Measurements from ENCODE around the gene CHRNB1. TPM values are rescaled to one million over a fixed set of nuclear protein-coding genes. Genes with fewer than 3 reads are reported as not detected.
A peak's percentile ranks its signal among the peaks of the same experiment; 100 is the strongest.
"Not testable (repeated sequence)": the region's sequence is repeated elsewhere in the genome, so short reads cannot be mapped to it uniquely, and the experiment has no call there.

CHRNB1 gene
- total RNA-seq, 1 donor from 2014 or later = 7.2 TPM

GRCh38 chr17:7460850-7461660 lies 16.2 kb downstream of the CHRNB1 start:
- Mint-ChIP-seq H3K27ac (no peak overlapping the region), H3K9me3 (no peaks in the 10 kb centered on the region), H3K27me3 (no peaks in the 10 kb centered on the region), H3K4me3 (no peak overlapping the region), H3K36me3 (ENCODE audit: low read depth) (peaks cover 25% of the 10 kb centered on the region), H3K4me1 (peaks cover 10% of the 10 kb centered on the region)
- no peak for DNase-seq
- intact Hi-C loops (cut with micrococcal nuclease) = no loop called here

DNA sequence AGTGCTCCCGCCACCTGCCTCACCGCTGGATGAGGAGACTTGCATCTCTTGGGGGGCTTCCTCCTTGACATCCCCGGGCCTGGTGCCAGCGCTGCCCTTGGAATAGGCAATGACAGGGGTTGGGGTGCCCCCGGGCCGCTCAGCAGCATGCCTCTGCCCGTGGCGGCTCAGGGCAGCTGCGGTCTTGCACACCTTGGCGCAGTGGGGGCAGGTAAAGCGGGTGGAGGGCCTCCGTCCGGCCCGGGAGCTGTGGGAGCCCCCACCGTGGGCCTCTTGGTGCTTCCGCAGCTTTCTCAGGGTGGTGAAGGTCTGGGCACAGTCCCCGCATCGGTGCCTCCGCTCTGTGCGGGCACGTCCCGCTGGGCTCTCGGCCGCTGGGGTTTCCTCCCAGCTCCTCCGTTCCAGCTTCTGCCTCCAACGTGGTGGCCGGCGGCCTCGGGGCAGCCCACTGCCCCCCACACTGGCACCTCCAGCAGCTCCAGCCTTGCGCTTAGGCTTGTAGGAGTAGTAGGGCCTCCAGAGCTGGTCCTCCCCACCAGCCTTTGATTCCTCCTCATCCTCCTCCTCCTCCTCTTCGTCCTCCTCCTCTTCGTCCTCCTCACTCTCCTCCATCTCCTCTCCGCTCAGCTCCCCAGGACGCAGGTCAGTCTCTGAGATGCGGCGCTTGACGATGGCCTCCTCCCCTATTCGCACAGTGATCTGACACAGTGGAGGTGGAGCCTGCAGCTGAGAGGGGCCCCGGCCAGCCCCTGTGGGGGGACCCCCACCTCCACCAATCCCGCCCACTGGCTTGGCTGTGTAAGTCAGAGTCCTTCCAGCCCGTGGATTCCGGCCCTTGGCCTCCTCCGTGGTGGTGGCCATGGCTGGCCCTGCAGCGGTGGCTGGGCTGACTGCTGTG lies 17.9 kb downstream of the CHRNB1 start:
- intact Hi-C loops (cut with micrococcal nuclease) = no loop called here
- no peak for DNase-seq
- H3K9me3 Mint-ChIP-seq = no peaks in the 10 kb centered on the region
- peaks cover 30% of the 10 kb centered on the region for H3K36me3 Mint-ChIP-seq (ENCODE audit: low read depth)
- no peak overlapping the region for H3K27ac Mint-ChIP-seq
- H3K27me3 Mint-ChIP-seq = no peaks in the 10 kb centered on the region
- peaks cover 2% of the 10 kb centered on the region for H3K4me1 Mint-ChIP-seq
- no peak overlapping the region for H3K4me3 Mint-ChIP-seq

DNA sequence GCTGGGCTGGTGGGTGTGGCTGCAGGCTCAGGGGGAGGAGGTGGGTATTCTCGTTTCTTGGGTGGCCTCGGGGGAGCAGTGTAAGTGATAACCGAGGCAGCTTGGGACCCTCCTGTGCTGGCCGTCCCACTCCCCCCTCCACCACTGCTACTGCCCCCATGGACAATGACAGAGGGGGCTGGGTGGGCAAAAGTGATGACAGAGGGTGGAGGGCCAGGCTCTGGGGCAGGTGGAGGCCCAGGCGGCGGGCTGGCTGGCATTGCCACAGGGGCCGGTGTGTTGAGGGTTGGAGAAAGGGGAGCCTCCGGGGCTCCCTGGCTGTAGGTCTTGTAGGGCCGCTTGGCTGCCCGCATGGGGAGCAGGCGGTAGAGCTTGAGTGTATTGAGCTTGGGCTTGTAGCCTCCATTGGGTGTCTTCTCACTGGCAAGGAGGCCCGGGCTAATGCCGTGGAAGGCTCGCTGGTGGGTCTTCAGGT lies 18.5 kb downstream of the CHRNB1 start:
- Mint-ChIP-seq H3K27ac (no peak overlapping the region), H3K4me3 (no peak overlapping the region), H3K36me3 (ENCODE audit: low read depth) (peaks cover 30% of the 10 kb centered on the region), H3K4me1 (peaks cover 2% of the 10 kb centered on the region), H3K27me3 (no peaks in the 10 kb centered on the region), H3K9me3 (no peaks in the 10 kb centered on the region)
- no peak for DNase-seq
- intact Hi-C loops (cut with micrococcal nuclease) = no loop called here

DNA sequence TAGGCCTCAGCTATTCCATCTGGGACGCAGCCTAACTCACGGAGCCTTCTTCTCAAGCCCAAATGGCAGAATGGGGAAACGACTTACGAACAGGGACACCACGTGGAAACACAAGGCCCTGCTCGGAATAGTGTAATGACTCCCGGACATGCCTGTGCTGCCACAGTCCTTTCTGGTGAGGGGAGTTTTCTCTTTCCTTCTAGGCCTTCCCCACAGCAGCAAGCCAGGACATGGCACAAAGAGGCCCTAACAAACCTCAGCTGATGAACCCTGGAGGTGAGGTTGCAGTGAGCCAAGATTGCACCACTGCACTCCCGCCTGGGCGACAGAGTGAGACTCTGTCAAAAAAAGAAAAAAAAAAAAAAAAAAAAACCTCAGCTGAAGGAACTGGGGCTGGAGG lies 19.2 kb downstream of the CHRNB1 start:
- H3K4me1 Mint-ChIP-seq = peaks cover 2% of the 10 kb centered on the region
- no peaks in the 10 kb centered on the region for H3K9me3 Mint-ChIP-seq
- H3K27ac Mint-ChIP-seq = no peak overlapping the region
- peaks cover 26% of the 10 kb centered on the region for H3K36me3 Mint-ChIP-seq (ENCODE audit: low read depth)
- intact Hi-C loops (cut with micrococcal nuclease) = no loop called here
- DNase-seq = no peak
- no peaks in the 10 kb centered on the region for H3K27me3 Mint-ChIP-seq
- H3K4me3 Mint-ChIP-seq = no peak overlapping the region

GRCh38 chr17:7465597-7466275 lies 20.9 kb downstream of the CHRNB1 start:
- peaks cover 14% of the 10 kb centered on the region for H3K36me3 Mint-ChIP-seq (ENCODE audit: low read depth)
- H3K4me1 Mint-ChIP-seq = no peaks in the 10 kb centered on the region
- intact Hi-C loops (cut with micrococcal nuclease) = no loop called here
- H3K27me3 Mint-ChIP-seq = no peaks in the 10 kb centered on the region
- no peak for DNase-seq
- H3K27ac Mint-ChIP-seq = no peak overlapping the region
- H3K9me3 Mint-ChIP-seq = no peaks in the 10 kb centered on the region
- H3K4me3 Mint-ChIP-seq = no peak overlapping the region

DNA sequence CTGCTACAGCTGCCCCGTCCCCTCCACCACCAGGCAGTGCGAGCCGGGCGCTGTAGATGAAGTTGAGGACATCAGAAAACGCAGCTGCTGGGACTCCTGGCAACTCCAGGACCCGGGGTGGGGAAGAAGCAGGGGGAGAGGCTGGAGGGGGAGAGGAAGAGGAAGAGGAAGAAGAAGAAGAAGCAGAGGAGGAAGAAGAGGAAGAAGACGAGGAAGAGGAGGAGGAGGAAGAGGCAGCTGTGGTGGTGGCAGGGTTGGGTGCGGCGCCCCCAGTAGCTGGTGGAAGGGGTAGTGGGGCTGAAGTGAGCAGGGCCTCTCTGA lies 21.4 kb downstream of the CHRNB1 start:
- no peak overlapping the region for H3K4me3 Mint-ChIP-seq
- H3K27ac Mint-ChIP-seq = no peak overlapping the region
- H3K4me1 Mint-ChIP-seq = no peaks in the 10 kb centered on the region
- no peaks in the 10 kb centered on the region for H3K27me3 Mint-ChIP-seq
- peaks cover 10% of the 10 kb centered on the region for H3K36me3 Mint-ChIP-seq (ENCODE audit: low read depth)
- intact Hi-C loops (cut with micrococcal nuclease) = no loop called here
- H3K9me3 Mint-ChIP-seq = no peaks in the 10 kb centered on the region
- DNase-seq = no peak

DNA sequence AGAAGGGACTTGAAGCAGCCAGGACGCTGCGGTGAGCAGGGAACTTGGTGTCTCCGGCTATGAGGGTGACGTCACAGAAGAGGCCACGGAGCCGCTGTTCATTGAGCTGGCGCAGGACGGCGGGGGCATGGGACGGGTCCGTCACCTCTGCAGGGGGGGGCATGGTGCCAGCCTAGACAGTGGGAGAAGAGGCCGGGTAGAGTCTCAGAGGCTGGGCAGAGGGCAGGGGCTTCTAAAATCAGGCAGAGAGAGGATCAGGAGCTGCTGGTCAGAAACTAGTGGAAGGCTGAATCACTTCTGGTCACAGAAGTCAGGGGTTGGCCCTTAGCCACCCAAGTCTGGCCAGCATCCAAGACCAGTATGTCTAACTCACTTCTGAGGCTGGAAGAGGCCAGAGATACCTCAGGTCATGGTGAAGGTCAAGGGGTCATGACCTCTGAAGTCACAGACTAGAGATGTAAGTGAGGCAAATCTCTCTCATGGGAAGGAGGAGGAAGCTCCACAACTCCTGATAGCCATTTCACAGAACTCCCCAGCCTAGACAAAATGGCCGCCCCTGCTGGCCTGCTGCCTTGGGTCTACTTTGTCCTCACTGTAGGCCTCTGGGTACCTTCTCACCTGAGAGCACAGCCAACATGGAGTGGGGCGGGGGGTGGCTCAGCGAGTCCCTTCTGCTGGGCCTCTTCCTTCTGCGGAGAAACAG lies 21.9 kb downstream of the CHRNB1 start:
- no peak overlapping the region for H3K4me3 Mint-ChIP-seq
- intact Hi-C loops (cut with micrococcal nuclease) = no loop called here
- H3K27ac Mint-ChIP-seq = peak overlapping the region; percentile 16
- peaks cover 4% of the 10 kb centered on the region for H3K4me1 Mint-ChIP-seq
- DNase-seq = peak; percentile 51
- H3K9me3 Mint-ChIP-seq = no peaks in the 10 kb centered on the region
- peaks cover 10% of the 10 kb centered on the region for H3K36me3 Mint-ChIP-seq (ENCODE audit: low read depth)
- H3K27me3 Mint-ChIP-seq = no peaks in the 10 kb centered on the region

GRCh38 chr17:7467498-7467897 lies 22.6 kb downstream of the CHRNB1 start:
- DNase-seq = no peak
- no peak overlapping the region for H3K27ac Mint-ChIP-seq
- H3K4me1 Mint-ChIP-seq = peaks cover 7% of the 10 kb centered on the region
- H3K4me3 Mint-ChIP-seq = no peak overlapping the region
- H3K27me3 Mint-ChIP-seq = no peaks in the 10 kb centered on the region
- H3K9me3 Mint-ChIP-seq = no peaks in the 10 kb centered on the region
- H3K36me3 Mint-ChIP-seq (ENCODE audit: low read depth) = peaks cover 10% of the 10 kb centered on the region
- intact Hi-C loops (cut with micrococcal nuclease) = no loop called here

DNA sequence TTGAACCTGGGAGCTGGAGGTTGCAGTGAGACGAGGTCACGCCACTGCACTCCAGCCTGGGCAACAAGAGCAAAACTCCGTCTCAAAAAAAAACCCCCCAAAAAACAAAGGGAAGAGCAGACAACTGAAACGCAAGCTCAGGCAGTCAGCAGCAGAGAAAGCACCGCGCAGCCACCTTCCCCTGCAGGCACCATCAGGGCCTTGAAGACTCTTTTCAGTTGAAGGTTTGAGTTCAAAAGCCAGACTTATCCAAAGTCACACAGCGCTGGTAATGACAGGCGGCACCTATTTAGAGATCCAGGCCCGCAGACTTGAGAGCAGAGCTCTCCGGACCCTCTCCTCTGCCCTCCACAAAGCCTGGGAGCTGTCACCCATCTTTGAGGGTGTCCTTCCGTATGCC lies 23.4 kb downstream of the CHRNB1 start:
- intact Hi-C loops (cut with micrococcal nuclease) = no loop called here
- DNase-seq = no peak
- no peak overlapping the region for H3K4me3 Mint-ChIP-seq
- H3K4me1 Mint-ChIP-seq = peaks cover 7% of the 10 kb centered on the region
- H3K36me3 Mint-ChIP-seq (ENCODE audit: low read depth) = peaks cover 10% of the 10 kb centered on the region
- no peaks in the 10 kb centered on the region for H3K9me3 Mint-ChIP-seq
- no peaks in the 10 kb centered on the region for H3K27me3 Mint-ChIP-seq
- no peak overlapping the region for H3K27ac Mint-ChIP-seq

- intact Hi-C loops (cut with micrococcal nuclease) = no loop called here
Observed at GRCh38 chr17:7468804-7469389, 24.0 kb downstream of the CHRNB1 start.

GRCh38 chr17:7469843-7470242 lies 25.0 kb downstream of the CHRNB1 start:
- H3K4me3 Mint-ChIP-seq; H3K9me3 Mint-ChIP-seq; intact Hi-C loops (cut with micrococcal nuclease); DNase-seq; H3K4me1 Mint-ChIP-seq; H3K36me3 Mint-ChIP-seq (ENCODE audit: low read depth); H3K27ac Mint-ChIP-seq; H3K27me3 Mint-ChIP-seq: not testable (repeated sequence)

More at GRCh38 chr17:7468804-7469389, 24.0 kb downstream of the CHRNB1 start:
- Mint-ChIP-seq H3K27me3 (no peaks in the 10 kb centered on the region), H3K4me3 (no peak overlapping the region), H3K4me1 (peaks cover 7% of the 10 kb centered on the region), H3K9me3 (no peaks in the 10 kb centered on the region), H3K36me3 (ENCODE audit: low read depth) (peaks cover 10% of the 10 kb centered on the region), H3K27ac (no peak overlapping the region)
- no peak for DNase-seq

DNA sequence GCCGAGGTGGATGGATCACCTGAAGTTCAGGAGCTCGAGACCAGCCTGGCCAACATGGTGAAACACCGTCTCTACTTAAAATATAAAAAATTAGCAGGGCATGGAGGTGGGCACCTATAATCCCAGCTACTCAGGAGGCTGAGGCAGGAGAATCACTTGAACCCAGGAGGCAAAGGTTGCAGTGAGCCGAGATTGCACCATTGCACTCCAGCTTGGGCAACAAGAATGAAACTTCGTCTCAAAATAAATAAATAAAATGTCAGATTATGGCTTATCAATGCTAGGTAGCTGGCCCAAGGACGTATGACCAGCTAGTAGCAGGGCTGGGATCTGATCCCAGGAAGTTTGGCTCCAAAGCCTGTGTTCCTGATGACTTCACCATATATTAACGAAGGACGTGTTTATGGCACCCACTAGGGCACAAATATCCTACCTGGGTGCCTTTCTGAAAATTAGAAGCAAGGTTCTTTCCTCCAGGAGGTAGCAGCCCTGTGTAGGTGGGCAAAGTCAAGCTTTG lies 25.7 kb downstream of the CHRNB1 start:
- H3K4me3 Mint-ChIP-seq; DNase-seq; H3K27me3 Mint-ChIP-seq; H3K27ac Mint-ChIP-seq; H3K36me3 Mint-ChIP-seq (ENCODE audit: low read depth); H3K9me3 Mint-ChIP-seq; H3K4me1 Mint-ChIP-seq; intact Hi-C loops (cut with micrococcal nuclease): not testable (repeated sequence)

DNA sequence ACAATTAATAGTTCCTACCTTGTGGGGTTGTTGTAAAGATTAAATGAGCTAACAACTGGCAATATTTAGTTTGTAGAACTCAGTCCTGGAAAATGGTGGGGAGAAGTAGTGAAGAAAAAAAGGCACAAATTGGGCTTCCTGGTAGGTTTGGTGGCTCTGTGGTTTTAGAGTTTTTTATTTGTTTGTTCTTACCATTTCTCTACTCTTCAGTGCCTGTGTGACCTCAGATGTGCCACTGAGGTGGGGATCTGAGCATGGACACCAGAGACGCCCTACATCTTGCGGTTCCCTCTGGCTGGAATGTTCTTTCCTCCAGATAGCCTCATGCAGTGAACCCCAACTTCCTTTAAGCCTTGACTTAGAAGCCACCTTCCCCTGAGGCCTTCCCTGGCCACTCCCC lies 26.9 kb downstream of the CHRNB1 start:
- no peak overlapping the region for H3K4me3 Mint-ChIP-seq
- no peaks in the 10 kb centered on the region for H3K27me3 Mint-ChIP-seq
- peaks cover 17% of the 10 kb centered on the region for H3K4me1 Mint-ChIP-seq
- peaks cover 8% of the 10 kb centered on the region for H3K36me3 Mint-ChIP-seq (ENCODE audit: low read depth)
- no peak overlapping the region for H3K27ac Mint-ChIP-seq
- intact Hi-C loops (cut with micrococcal nuclease) = no loop called here
- no peak for DNase-seq
- no peaks in the 10 kb centered on the region for H3K9me3 Mint-ChIP-seq
